IMR-90 (cell line): Measurements from ENCODE around the gene IFNLR1. TPM values are rescaled to one million over a fixed set of nuclear protein-coding genes. Genes with fewer than 3 reads are reported as not detected.

ENCODE experiments used
- ATAC-seq: fragments of 200-7000 bp; cut with Tn5 transposase; 2 replicates; pipeline ENCODE4 v1.9.1; 2020; ENCODE audit warnings: low read depth, mild to moderate bottlenecking, moderate library complexity
- BruUV-seq: library from RNA; stranded (reverse); fragments of 400-500 nt; replicated peaks from 2 replicates; lab custom pipeline; 2021; lab: Mats Ljungman, UMichigan
- CTCF ChIA-PET: fragments of 300-600 bp; formaldehyde crosslinking; extraction: SDS; loops from one replicate; lab custom pipeline; 2021; ENCODE audit warnings: antibody characterized with exemption; lab: Yijun Ruan, JAX
- POLR2A ChIA-PET: fragments of 300-600 bp; sonication (Branson Sonifier 250); formaldehyde crosslinking; loops from one replicate; lab custom pipeline; 2022; ENCODE audit warnings: antibody characterized with exemption; ENCODE audit not compliant: unreplicated experiment; lab: Charles Lee
- DNase-seq: peaks from one replicate; pipeline ENCODE4 v3.0.0; 2013
- H2AFZ ChIP-seq: replicated peaks from 2 replicates; pipeline ENCODE3; 2013; ENCODE audit warnings: low read length, mild to moderate bottlenecking; ENCODE audit not compliant: poor library complexity
- H2AK5ac ChIP-seq: 2 replicates; pipeline ENCODE4 v1.6.1; 2013; ENCODE audit warnings: low read depth, low read length, inconsistent platforms
- H2AK9ac ChIP-seq: replicated peaks from 2 replicates; pipeline ENCODE3; 2013; ENCODE audit warnings: mild to moderate bottlenecking, low read depth, low read length, moderate library complexity; ENCODE audit not compliant: poor library complexity
- H2BK120ac ChIP-seq: 2 replicates; pipeline ENCODE4 v1.6.1; 2013; ENCODE audit warnings: low read depth, low read length, inconsistent platforms
- H2BK15ac ChIP-seq: 3 replicates; pipeline ENCODE4 v1.6.1; 2013; ENCODE audit warnings: low read depth, low read length, inconsistent platforms
- H2BK20ac ChIP-seq: 2 replicates; pipeline ENCODE4 v1.6.1; 2013; ENCODE audit warnings: low read depth, mild to moderate bottlenecking, inconsistent platforms, low read length, moderate library complexity
- H2BK5ac ChIP-seq: 2 replicates; pipeline ENCODE4 v1.6.1; 2013; ENCODE audit warnings: mild to moderate bottlenecking, low read depth, low read length, inconsistent platforms; ENCODE audit not compliant: poor library complexity, severe bottlenecking
- H3K14ac ChIP-seq: replicated peaks from 2 replicates; pipeline ENCODE4 v1.6.1; 2013; ENCODE audit warnings: low read depth, low read length, inconsistent platforms
- H3K18ac ChIP-seq: 2 replicates; pipeline ENCODE4 v1.6.1; 2013; ENCODE audit warnings: low read depth, low read length, control low read depth
- H3K23ac ChIP-seq: 2 replicates; pipeline ENCODE4 v1.6.1; 2013; ENCODE audit warnings: low read depth, low read length, inconsistent platforms
- H3K27ac ChIP-seq: 2 replicates; pipeline ENCODE4 v1.5.1; 2013; ENCODE audit warnings: mild to moderate bottlenecking, control low read depth, low read length; ENCODE audit not compliant: insufficient read depth
- H3K27me3 ChIP-seq: 2 replicates; pipeline ENCODE4 v1.6.1; 2013; ENCODE audit warnings: low read length; ENCODE audit not compliant: control insufficient read depth, insufficient read depth
- H3K36me3 ChIP-seq: 2 replicates; pipeline ENCODE4 v1.6.1; 2013; ENCODE audit warnings: low read length, mixed read lengths; ENCODE audit not compliant: control insufficient read depth, insufficient read depth
- H3K4ac ChIP-seq: 2 replicates; pipeline ENCODE4 v1.6.1; 2013; ENCODE audit warnings: low read depth, low read length, inconsistent platforms
- H3K4me1 ChIP-seq: 2 replicates; pipeline ENCODE4 v1.6.1; 2013; ENCODE audit warnings: low read length, mixed read lengths; ENCODE audit not compliant: control insufficient read depth, insufficient read depth
- H3K4me2 ChIP-seq: 2 replicates; pipeline ENCODE4 v1.6.1; 2013; ENCODE audit warnings: low read depth, mild to moderate bottlenecking, control low read depth, low read length, moderate library complexity
- H3K4me3 ChIP-seq: 2 replicates; pipeline ENCODE4 v1.5.1; 2013; ENCODE audit warnings: low read depth, mild to moderate bottlenecking, control low read depth, low read length, moderate library complexity; ENCODE audit not compliant: insufficient read depth
- H3K56ac ChIP-seq: 2 replicates; pipeline ENCODE4 v1.6.1; 2013; ENCODE audit warnings: low read length, inconsistent platforms; ENCODE audit not compliant: insufficient read depth; ENCODE audit errors: extremely low read depth
- H3K79me1 ChIP-seq, 2 experiments: 2 replicates each; pipeline ENCODE4 v1.6.1; 2013; ENCODE audit warnings: low read length in 2 of 2, inconsistent platforms in 1 of 2, low read depth in 1 of 2
- H3K9ac ChIP-seq: 2 replicates; pipeline ENCODE4 v1.6.1; 2013; ENCODE audit warnings: low read depth, low read length, control low read depth
- H3K9me1 ChIP-seq: 2 replicates; pipeline ENCODE4 v1.6.1; 2013; ENCODE audit warnings: low read length, inconsistent platforms; ENCODE audit not compliant: insufficient read depth
- H3K9me3 ChIP-seq: 2 replicates; pipeline ENCODE4 v1.6.1; 2013; ENCODE audit warnings: low read length; ENCODE audit not compliant: control insufficient read depth, insufficient read depth
- H4K20me1 ChIP-seq: 2 replicates; pipeline ENCODE4 v1.6.1; 2013; ENCODE audit warnings: low read length, inconsistent platforms; ENCODE audit not compliant: insufficient read depth
- H4K5ac ChIP-seq: 2 replicates; pipeline ENCODE4 v1.6.1; 2013; ENCODE audit warnings: mild to moderate bottlenecking, low read depth, low read length, control low read depth
- H4K8ac ChIP-seq, 2 experiments: 2 replicates each; pipeline ENCODE4 v1.6.1; 2013; ENCODE audit warnings: low read depth in 2 of 2, low read length in 2 of 2, control low read depth in 1 of 2, inconsistent platforms in 1 of 2
- H4K91ac ChIP-seq: 2 replicates; pipeline ENCODE4 v1.6.1; 2013; ENCODE audit warnings: low read depth, low read length, inconsistent platforms; ENCODE audit not compliant: insufficient read depth
- FOS ChIP-seq: fragments of 150-350 bp; IDR thresholded peaks from 2 replicates; pipeline ENCODE4 v1.6.1; 2016; ENCODE audit warnings: low read depth, low read length
- MAFK ChIP-seq: IDR thresholded peaks from 2 replicates; pipeline ENCODE4 v1.6.1; 2012; ENCODE audit warnings: low read depth, low read length, improper control_type of control experiment
- RAD21 ChIP-seq: IDR thresholded peaks from 2 replicates; pipeline ENCODE4 v1.6.1; 2012; ENCODE audit warnings: low read length, improper control_type of control experiment
- WGBS, 2 experiments: methylation state at CpG; one replicate each; pipeline versions ENCODE4 v1.1.5 to v1.1.7; 2013; ENCODE audit warnings: missing lambda C conversion rate in 2 of 2; ENCODE audit not compliant: insufficient read length in 1 of 2; ENCODE audit errors: extremely low coverage in 2 of 2; 5-methylcytosine and 5-hydroxymethylcytosine counted together
- dilution Hi-C: fragments of 300-500 bp; cut with HindIII; formaldehyde crosslinking; loops from one replicate; pipeline ENCODE4 v1.14.3; 2018; ENCODE audit warnings: low sequenced_read_pairs; ENCODE audit not compliant: unreplicated experiment
- in situ Hi-C: fragments of 300-500 bp; cut with MboI; formaldehyde crosslinking; loops from 3 replicates; pipeline ENCODE4 v1.14.3; 2019; ENCODE audit warnings: low sequenced_read_pairs, inconsistent platforms, mixed read lengths
- intact Hi-C: fragments of 100-400 bp; cut with micrococcal nuclease; formaldehyde crosslinking; loops from 2 replicates; pipeline ENCODE4 v1.10.0; 2022
- polyA plus RNA-seq, 3 experiments: library from polyadenylated mRNA; depleted of rRNA; stranded (reverse); fragments of >200 nt; gene quantifications; 2 replicates each; pipeline ENCODE4 v1.2.3, GENCODE V29; 2012; ENCODE audit warnings: low replicate concordance in 1 of 3
- total RNA-seq: library from RNA; depleted of rRNA; stranded (reverse); fragments of >200 nt; gene quantifications from 2 replicates; pipeline ENCODE4 v1.2.3, GENCODE V29; 2012
- TF ChIP-seq, protein P1 (sequence below): fragments of 150-350 bp; IDR thresholded peaks from 2 replicates; pipeline ENCODE4 v1.6.1; 2017; ENCODE audit warnings: mild to moderate bottlenecking, antibody characterized with exemption, low read length, low read depth

The IFNLR1 gene
- total and polyA plus RNA-seq, 2 of the 4 experiments (the other 2 are of a cell fraction), result not detected

DNA sequence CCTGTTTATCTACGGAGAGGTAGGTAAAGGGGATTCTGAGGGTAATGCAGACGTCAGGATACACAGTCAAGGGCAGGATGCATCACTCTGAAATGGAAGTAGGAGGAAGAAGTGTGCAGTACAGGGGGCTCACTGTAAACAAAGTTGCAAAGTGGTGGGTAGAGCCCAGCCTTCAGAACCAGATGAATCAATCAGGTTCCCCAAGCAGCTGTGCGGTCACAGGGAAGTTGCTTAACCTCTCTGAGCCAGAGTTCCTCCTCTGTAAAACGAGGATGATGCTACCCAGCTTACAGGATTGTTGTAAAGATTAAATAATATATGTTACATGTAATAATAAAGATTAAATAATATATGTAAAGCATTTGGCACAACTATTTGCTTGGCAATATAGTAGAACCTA is 61.6 kb downstream of the IFNLR1 start:
- Histone ChIP-seq H4K8ac (no peak overlapping the region), H2AK9ac (no peak overlapping the region), H3K14ac (no peak overlapping the region), H4K91ac (no peak overlapping the region), H2AFZ (no peak overlapping the region), H3K18ac (no peak overlapping the region), H2AK5ac (no peak overlapping the region), H3K27ac (no peak overlapping the region), H3K23ac (no peak overlapping the region), H3K36me3 (no peaks in the 10 kb centered on the region), H2BK15ac (no peak overlapping the region), H3K9me3 (peaks cover 4% of the 10 kb centered on the region), H4K5ac (no peak overlapping the region), H3K4me1 (no peaks in the 10 kb centered on the region), H3K9ac (no peak overlapping the region), H3K4me3 (no peak overlapping the region), H3K79me1 (no peaks in the 10 kb centered on the region), H2BK5ac (no peak overlapping the region), H3K9me1 (no peaks in the 10 kb centered on the region), H3K56ac (no peak overlapping the region), H3K4ac (no peak overlapping the region), H2BK20ac (no peak overlapping the region), H3K4me2 (no peak overlapping the region), H2BK120ac (no peak overlapping the region), H3K27me3 (peaks cover 33% of the 10 kb centered on the region), H4K20me1 (no peaks in the 10 kb centered on the region)
- no TSS peak for BruUV-seq
- intact Hi-C loops (no loop called here), in situ Hi-C loops (no loop called here), dilution Hi-C loops (no loop called here)
- POLR2A ChIA-PET, result no interaction called here
- CTCF ChIA-PET, result no interaction called here
- ATAC-seq, result no peak
- TF ChIP-seq, protein P1, sequence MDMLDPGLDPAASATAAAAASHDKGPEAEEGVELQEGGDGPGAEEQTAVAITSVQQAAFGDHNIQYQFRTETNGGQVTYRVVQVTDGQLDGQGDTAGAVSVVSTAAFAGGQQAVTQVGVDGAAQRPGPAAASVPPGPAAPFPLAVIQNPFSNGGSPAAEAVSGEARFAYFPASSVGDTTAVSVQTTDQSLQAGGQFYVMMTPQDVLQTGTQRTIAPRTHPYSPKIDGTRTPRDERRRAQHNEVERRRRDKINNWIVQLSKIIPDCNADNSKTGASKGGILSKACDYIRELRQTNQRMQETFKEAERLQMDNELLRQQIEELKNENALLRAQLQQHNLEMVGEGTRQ, result no peak
- TF ChIP-seq MAFK, result no peak
- TF ChIP-seq FOS, result no peak
- TF ChIP-seq RAD21, result no peak
- WGBS, 2 experiments, result 49% methylated on average over 2 of the region's 4 CpGs; no CpG with 5 or more reads in 1 of the 2 experiments
- no peak for DNase-seq
